Testis (tissue), 3 donors: ENCODE results near the gene WNT9B. TPM values are rescaled to one million over a fixed set of nuclear protein-coding genes. Genes with fewer than 3 reads are reported as not detected.

Experiments
- DNase-seq: peaks from one replicate; pipeline ENCODE4 v3.0.0-alpha.2; 2019
- H3K27ac ChIP-seq, 2 donors: fragments of 200-600 bp; sonication (generic); one replicate each; pipeline ENCODE4 v1.5.1; 2019
- H3K27me3 ChIP-seq: fragments of 200-600 bp; sonication (generic); one replicate; pipeline ENCODE4 v1.5.1; 2019
- H3K36me3 ChIP-seq: fragments of 200-600 bp; sonication (generic); one replicate; pipeline ENCODE4 v1.5.1; 2017; ENCODE audit warnings: low read depth; ENCODE audit errors: missing control alignments
- H3K4me1 ChIP-seq: fragments of 200-600 bp; sonication (generic); one replicate; pipeline ENCODE4 v1.5.1; 2019
- H3K4me3 ChIP-seq, 2 donors: fragments of 200-600 bp; sonication (generic); one replicate each; pipeline ENCODE4 v1.5.1; 2017 to 2019
- H3K9me3 ChIP-seq: fragments of 200-600 bp; sonication (generic); one replicate; pipeline ENCODE4 v1.5.1; 2017
- CTCF ChIP-seq, 3 experiments: fragments of 450-650 bp in 2 of 3; fragments of 200-600 bp in 1 of 3; sonication (generic) in 1 of 3; IDR thresholded peaks; one replicate each; pipeline ENCODE4 v1.5.1; 2016 to 2019; ENCODE audit warnings: antibody characterized with exemption in 3 of 3, mild to moderate bottlenecking in 2 of 3, moderate library complexity in 1 of 3
- POLR2A ChIP-seq: fragments of 450-650 bp; IDR thresholded peaks from one replicate; pipeline ENCODE4 v1.6.1; 2017; ENCODE audit warnings: antibody characterized with exemption, mild to moderate bottlenecking, moderate library complexity
- WGBS, 2 donors: methylation state at CpG; one replicate each; pipeline ENCODE4 v1.1.5; 2018; 5-methylcytosine and 5-hydroxymethylcytosine counted together
- intact Hi-C: fragments of 100-400 bp; cut with DNase I; formaldehyde crosslinking; loops from one replicate; pipeline ENCODE4 v1.15.1; 2023; ENCODE audit warnings: low total_unique reads
- polyA plus RNA-seq: library from polyadenylated mRNA; stranded (reverse); fragments of 350-450 nt; fragmentation: Illumina TruSeq; extraction: RNeasy Lipid Tissue Mini Kit (QIAGEN cat#74804); gene quantifications from one replicate; pipeline ENCODE4 v1.2.3, GENCODE V29; 2014; ENCODE audit warnings: low read depth, low replicate concordance; ENCODE audit not compliant: insufficient read depth
- total RNA-seq, 2 donors: library from RNA; depleted of rRNA; stranded (reverse); fragments of >200 nt; gene quantifications; one replicate each; pipeline ENCODE4 v1.2.3, GENCODE V29; 2016

Gene WNT9B
- total and polyA plus RNA-seq, 3 donors from 2014 or later: 0.50 to 1.2 TPM; not detected in 1

DNA sequence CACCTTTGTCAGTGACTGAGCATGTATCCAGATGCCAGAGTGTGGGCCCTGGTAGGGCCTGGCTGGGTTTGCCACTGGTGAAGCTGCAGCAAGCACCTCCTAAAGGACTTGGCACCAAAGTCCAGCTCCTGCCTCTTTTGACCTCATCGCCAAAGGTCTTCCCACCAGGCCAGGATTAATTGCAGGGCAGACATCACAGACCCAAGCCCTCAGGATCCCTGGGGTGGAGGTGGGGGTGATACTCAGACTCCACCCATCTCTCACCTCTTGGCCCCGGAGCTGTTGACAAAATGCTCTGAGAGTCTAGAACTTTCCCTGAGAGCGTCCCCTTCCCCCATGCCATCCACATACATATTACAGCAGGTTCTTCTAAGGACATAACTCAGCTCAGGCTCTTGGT lies 37.5 kb upstream of the WNT9B start:
- intact Hi-C loops: no loop called here
- DNase-seq: no peak
- 77% methylated on average over 3 of the region's 3 CpGs for WGBS, 2 donors
- no peaks in the 10 kb centered on the region for H3K27me3 ChIP-seq
- TF ChIP-seq POLR2A (no peak), CTCF (IDR thresholded peaks at IDR 0.05) (no peak)
- H3K9me3 ChIP-seq: no peaks in the 10 kb centered on the region
- peaks cover 8% of the 10 kb centered on the region for H3K4me1 ChIP-seq
- no peaks in the 10 kb centered on the region for H3K36me3 ChIP-seq
- H3K4me3 ChIP-seq: no peak overlapping the region
- no peak overlapping the region for H3K27ac ChIP-seq

- Histone ChIP-seq H3K27ac (no peak overlapping the region), H3K4me1 (peaks cover 13% of the 10 kb centered on the region), H3K27me3 (no peaks in the 10 kb centered on the region), H3K9me3 (no peaks in the 10 kb centered on the region), H3K4me3 (no peak overlapping the region), H3K36me3 (no peaks in the 10 kb centered on the region)
- TF ChIP-seq CTCF (IDR thresholded peaks at IDR 0.05) (no peak), POLR2A (no peak)
- intact Hi-C loops: no loop called here
- 59 to 62% methylated on average over 7 of the region's 7 CpGs for WGBS, 2 donors
- no peak for DNase-seq
Observed at GRCh38 chr17:46814446-46814845, 36.9 kb upstream of the WNT9B start.

- no peak for DNase-seq
- 80 to 85% methylated on average over 11 to 12 of the region's 12 CpGs for WGBS, 2 donors
- Histone ChIP-seq H3K9me3 (no peaks in the 10 kb centered on the region), H3K4me3 (no peak overlapping the region), H3K36me3 (no peaks in the 10 kb centered on the region), H3K27ac (no peak overlapping the region), H3K27me3 (no peaks in the 10 kb centered on the region), H3K4me1 (peaks cover 13% of the 10 kb centered on the region)
- TF ChIP-seq CTCF (IDR thresholded peaks at IDR 0.05) (no peak), POLR2A (no peak)
- intact Hi-C loops: no loop called here
Observed at GRCh38 chr17:46815474-46816353, 35.7 kb upstream of the WNT9B start.

- TF ChIP-seq POLR2A: no peak
- TF ChIP-seq CTCF (IDR thresholded peaks at IDR 0.05): no peak
- Histone ChIP-seq H3K36me3 (no peaks in the 10 kb centered on the region), H3K27me3 (no peaks in the 10 kb centered on the region), H3K27ac (no peak overlapping the region), H3K9me3 (no peaks in the 10 kb centered on the region), H3K4me3 (no peak overlapping the region), H3K4me1 (peaks cover 13% of the 10 kb centered on the region)
- intact Hi-C loops: no loop called here
- 35 to 36% methylated on average over 22 of the region's 22 CpGs for WGBS, 2 donors
- DNase-seq: no peak
Observed at GRCh38 chr17:46817151-46817900, 34.1 kb upstream of the WNT9B start.
